HuH-7.5 (cell line): Measurements from ENCODE around the gene PIK3R2.
"Not testable (repeated sequence)": the region's sequence is repeated elsewhere in the genome, so short reads cannot be mapped to it uniquely, and the experiment has no call there.

Experiments
- DNase-seq: peaks from one replicate; pipeline ENCODE4 v3.0.0; 2011; ENCODE audit warnings: low spot score

The PIK3R2 gene

DNA sequence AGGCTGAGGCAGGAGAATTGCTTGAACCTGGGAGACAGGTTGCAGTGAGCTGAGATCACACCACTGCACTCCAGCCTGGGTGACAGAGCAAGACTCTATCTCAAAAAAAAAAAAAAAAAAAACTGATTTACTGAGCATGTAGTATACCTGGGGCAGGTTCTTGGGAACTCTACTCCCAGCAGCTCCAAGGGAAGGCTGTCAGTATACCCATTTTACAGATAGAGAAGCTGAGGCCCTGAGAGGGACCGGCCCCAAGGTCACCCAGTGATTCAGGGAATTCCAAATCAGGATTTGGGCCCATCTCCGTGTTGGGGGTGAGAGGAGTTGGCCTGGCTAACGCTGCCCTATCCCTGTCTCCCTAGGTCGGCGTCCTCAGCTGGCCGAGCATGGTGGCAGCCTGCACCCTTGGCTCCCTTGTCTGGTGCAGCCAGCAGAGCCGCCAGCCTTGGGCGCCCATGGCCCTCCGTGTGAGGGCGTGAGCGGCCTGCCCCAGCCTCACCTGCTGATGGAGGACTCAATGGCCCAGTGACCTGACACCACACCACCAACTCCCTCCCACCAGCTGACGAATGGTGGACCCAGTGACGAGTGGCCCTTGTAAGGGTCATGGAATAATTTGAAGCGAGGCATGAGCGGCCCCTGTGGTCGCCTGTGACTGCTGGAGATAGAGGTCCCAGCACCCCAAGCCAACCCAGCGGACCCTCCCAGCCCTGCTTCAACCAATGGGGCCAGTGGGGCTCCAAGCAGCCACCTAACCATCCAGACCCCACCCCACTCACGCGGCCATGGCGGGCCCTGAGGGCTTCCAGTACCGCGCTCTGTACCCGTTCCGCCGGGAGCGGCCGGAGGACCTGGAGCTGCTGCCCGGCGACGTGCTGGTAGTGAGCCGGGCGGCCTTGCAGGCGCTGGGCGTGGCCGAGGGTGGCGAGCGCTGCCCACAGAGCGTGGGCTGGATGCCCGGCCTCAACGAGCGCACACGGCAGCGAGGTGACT is 2.4 kb downstream of the PIK3R2 start:
- no peak for DNase-seq

DNA sequence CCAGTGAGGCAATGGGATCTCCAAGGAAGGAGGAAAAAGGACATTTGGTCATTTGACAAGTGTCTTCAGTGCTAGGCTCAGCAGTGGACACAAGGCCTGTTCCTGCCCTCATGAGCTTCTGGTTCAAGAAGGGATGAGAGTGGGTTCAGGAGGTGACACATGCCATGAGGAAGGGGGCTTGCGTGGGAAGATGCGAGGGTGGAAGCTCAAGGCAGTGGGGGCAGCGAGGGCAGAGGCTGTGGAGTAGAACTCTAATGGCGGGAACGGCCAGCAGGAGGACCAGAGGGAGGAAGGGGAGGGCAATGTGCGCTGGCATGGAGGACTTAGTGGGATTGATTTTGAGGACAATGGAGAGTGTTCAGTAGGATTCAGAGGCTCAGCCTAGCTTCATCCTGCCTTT is 3.3 kb downstream of the PIK3R2 start:
- no peak for DNase-seq

DNA sequence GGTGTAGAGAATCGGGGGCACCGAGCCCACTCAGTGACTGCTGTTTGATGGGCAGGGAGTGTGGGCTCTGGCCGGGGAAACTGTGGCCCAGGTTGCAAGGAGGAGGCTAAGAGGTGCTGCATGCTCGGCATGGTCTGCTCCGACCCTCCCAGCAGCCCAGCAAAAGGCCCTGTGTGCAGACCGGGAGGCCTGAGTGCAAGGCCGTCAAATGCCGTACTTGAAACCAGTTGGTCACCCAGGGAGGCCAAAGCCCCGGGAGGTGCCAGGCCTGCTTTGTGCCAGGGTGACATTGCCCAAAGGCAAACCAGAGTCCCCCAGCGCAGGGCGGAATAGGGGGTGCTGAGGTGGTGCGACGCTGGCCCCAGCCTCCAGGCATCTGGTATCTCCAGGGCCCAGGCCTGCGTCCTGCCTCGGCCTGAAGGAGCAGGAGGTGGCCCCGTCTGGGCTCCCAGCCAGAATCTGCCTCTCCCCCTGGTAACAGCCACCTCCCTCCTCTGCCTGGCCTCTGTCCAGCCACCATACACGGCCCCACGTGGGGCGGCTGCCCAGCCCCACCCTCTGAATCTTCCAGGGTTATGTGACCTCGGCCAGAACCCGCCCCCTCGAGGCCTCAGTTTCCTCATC is 4.0 kb downstream of the PIK3R2 start:
- DNase-seq: peak; percentile 99

DNA sequence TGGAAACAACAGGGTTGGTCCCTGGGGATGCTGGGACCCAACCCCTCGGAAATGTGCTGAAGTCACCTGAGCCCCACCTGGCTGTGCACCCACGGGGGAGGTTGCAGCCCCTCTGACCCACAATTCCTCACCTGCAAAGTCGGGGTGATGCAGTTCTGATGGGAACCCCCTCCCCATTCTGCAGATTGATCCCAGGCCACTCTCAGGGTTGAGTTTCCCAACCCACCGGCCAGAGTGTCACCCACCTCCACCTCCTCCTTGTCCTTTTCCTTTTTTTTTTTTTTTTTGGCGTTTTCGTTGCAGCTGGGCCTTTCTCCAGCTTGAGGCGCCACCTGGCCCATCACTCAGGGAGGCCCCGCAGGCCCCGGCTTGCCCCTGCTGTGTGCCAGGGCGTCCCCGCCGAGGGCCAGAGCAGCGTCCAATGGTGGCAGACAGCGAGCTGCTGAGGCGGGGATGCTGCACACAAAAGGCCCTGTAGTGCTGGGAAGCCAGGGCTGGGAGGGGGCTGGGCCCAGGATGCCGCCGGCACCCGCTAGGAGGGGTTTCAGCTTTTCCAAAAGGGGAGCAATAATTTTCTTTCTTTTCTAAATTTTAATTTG is 4.6 kb downstream of the PIK3R2 start:
- no peak for DNase-seq

DNA sequence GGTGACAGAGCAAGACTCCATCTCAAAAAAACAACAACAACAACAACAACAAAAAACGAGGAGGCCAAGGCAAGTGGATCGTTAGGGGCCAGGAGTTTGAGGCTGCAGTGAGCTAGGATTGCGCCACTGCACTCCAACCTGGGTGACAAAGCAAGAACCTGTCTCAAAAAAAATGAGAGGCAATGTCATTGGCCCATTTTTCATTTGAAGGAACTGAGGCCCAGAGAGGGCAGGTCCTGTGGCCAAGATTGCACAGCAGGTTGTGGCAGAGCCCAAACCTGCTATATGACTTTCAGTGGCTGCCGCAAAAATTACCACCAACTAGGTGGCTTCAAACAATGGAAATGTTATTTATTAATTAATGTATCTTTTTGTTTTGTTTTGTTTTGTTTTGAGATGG is 5.5 kb downstream of the PIK3R2 start:
- DNase-seq: no peak

DNA sequence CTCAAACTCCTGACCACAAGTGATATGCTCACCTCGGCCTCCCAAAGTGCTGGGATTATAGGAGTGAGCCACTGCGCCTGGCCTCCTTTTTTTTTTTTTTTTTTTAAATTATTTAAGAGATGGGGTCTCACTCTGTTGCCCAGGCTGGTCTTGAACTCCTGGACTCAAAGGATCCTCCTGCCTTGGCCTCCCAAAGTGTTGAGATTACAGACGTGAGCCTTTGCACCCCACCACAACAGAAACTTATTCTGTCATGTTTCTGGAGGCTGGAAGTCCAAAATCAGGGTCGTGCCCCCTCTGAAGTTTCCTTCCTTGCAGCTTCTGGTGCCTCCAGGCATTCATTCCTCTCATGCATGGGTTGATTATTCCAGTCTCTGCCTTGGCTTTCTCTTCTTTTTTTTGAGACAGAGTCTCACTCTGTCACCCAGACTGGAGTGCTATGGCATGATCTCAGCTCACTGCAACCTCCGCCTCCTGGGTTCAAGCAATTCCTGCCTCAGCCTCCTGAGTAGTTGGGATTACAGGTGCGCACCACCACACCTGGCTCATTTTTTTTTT is 6.2 kb downstream of the PIK3R2 start:
- DNase-seq: not testable (repeated sequence)

DNA sequence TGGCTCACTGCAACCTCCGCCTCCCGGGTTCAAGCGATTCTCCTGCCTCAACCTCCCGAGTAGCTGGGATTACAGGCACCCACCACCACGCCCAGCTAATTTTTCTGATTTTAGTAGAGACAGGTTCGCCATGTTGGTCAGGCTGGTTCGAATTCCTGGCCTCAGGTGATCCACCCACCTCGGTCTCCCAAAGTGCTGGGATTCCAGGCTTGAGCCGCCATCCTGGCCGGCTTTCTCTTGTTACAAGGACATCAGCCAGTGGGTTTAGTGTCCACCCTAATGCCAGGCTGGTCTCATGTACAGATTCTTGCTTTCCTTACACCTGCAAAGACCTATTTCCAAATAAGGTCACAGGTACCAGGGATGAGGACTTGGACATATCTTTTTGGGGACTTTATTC is 6.8 kb downstream of the PIK3R2 start:
- no peak for DNase-seq

DNA sequence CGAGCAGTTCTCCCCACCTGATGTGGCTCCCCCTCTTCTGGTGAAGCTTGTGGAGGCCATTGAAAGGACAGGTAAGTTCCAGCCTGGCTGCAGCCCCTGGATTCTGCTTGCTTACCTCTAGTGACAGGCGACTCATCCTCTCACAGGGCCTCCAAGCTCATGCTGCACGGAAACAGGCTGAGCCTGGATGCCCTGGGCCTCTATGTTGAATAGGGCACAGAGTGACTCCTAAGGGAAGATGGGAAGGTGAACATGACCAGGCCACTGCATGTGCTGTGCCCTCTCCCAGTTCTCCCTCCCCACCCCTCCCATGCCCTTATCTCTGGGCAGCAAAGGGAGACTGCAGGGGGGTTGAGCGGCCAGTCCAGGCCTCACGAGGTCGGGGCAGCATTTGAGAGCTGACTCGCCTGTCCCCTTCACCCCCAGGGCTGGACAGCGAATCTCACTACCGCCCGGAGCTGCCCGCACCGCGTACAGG is 7.6 kb downstream of the PIK3R2 start:
- DNase-seq: no peak

DNA sequence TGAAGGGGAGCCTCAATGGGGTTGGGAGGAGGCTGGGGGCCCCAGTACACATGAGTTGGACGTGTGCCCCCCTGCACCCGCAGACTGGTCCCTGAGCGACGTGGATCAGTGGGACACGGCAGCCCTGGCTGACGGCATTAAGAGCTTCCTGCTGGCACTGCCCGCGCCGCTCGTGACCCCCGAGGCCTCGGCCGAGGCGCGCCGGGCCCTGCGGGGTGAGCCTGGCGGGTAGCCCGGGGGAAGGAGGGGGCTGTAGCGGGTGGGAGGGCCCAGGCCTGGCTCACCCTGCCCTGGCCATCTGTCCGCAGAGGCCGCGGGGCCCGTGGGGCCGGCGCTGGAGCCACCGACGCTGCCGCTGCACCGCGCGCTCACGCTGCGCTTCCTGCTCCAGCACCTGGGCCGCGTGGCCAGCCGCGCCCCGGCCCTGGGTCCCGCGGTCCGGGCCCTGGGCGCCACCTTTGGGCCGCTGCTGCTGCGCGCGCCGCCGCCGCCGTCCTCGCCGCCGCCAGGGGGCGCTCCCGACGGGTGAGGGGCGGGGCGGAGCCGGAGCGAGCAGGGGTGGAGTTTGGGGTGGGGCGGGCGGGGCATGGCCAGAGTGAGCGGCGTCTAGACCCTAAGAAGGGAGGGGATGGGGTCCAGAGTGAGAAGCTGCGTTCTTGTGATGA is 8.1 kb downstream of the PIK3R2 start:
- peak; percentile 95 for DNase-seq

DNA sequence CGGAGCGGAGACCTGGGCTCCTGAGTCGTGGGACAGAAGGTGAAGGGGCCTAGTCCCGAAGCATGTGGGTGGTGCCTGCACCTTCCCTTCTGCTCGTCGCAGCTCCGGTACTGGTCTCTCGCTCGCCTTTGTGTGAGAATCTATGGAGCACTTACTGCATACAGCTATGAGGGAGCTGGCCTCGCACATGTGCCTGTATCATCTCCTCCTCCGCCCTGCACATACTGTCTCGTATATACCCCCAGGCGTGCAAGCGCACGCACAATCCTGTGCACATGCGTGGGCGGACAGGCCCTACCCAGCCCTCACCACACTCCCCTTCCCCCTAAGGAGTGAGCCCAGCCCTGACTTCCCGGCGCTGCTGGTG is 8.7 kb downstream of the PIK3R2 start:
- DNase-seq: no peak

DNA sequence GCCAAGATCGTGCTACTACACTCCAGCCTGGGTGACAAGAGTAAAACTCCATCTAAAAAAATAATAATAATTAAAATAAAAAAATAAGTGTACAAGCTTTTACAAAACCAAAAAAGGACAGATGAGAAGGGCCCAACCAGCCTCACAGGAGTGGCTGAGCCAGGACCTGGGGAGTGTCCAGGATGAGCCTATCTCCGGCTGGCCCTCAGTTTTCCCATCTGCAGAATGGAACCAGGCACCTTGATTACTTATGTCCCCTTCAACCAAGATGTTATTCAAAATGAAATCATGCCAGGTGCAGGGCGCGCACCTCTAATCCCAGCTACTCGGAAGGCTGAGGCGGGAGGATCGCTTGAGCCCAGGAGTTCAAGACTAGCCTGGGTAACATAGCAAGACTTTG is 11.1 kb downstream of the PIK3R2 start:
- DNase-seq: no peak

DNA sequence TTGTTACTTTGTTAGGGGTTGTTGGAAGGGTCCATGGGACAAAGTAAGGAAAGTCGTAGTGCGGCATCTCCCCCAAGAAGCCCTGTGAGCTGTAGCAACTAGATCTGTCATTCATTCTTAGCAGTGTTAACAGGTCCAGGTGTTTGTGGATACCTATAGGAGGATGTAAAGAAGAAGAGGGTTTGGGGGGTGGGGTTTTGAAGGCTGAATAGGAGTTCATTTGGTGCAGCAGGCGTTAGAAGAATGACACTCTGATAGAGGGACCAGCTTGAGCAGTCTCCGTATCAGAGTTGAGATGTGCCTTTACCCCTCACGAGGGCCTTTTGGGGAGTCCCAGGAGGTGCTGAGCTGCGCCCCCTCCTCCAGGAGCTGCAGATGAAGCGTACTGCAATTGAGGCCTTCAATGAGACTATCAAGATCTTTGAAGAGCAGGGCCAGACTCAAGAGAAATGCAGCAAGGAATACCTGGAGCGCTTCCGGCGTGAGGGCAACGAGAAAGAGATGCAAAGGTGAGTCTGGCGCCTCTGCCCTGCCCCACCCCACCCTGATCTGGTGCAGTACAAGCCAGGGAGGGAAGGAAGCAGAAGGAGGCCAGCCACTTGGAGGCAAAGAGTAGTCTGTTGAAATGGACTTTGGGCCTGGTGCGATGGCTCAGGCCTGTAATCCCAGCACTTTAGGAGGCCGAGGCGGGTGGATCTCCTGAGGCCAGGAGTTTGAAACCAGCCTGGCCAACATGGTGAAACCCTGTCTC is 13.0 kb downstream of the PIK3R2 start:
- no peak for DNase-seq

DNA sequence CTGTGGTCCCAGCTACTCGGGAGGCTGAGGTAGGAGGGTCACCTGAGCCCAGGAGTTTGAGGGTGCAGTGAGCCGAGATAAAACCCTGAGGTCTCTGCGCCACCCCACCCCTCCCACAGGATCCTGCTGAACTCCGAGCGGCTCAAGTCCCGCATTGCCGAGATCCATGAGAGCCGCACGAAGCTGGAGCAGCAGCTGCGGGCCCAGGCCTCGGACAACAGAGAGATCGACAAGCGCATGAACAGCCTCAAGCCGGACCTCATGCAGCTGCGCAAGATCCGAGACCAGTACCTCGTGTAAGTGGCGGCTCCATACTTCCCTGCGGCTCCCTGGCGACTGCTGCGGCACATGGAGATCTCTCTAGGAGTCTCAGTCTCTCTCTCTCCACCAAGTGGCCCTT is 14.0 kb downstream of the PIK3R2 start:
- DNase-seq: no peak

DNA sequence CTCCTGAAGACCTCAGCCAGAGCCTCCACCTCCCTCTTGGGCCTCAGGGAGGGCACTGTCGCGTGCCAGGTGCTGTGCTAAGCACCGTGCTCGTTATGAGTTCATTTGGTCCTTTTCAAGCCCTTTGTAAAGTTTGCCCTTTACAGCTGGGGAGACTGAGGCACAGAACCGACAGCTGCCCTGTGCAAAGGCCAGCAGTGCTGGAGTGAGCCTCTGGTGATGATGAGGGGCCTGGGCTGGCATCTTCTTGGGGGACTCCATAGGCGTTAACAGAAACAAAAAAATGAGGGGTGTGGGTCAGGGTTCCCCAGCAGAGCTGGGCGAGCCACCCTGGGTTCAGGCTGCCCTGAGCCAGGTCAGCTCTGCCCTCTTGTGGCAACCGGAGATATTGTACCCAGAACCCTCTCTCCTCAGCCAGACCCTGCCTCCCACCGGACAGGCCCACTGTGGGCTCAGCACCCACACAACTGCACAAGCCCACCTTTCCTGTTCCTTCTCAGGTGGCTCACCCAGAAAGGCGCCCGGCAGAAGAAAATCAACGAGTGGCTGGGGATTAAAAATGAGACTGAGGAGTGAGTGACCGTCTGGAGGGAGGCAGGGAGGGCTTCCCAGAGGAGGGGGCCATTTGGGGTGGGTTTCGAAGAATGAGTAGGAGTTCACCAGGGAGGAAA is 15.1 kb downstream of the PIK3R2 start:
- DNase-seq: peak; percentile 99

DNA sequence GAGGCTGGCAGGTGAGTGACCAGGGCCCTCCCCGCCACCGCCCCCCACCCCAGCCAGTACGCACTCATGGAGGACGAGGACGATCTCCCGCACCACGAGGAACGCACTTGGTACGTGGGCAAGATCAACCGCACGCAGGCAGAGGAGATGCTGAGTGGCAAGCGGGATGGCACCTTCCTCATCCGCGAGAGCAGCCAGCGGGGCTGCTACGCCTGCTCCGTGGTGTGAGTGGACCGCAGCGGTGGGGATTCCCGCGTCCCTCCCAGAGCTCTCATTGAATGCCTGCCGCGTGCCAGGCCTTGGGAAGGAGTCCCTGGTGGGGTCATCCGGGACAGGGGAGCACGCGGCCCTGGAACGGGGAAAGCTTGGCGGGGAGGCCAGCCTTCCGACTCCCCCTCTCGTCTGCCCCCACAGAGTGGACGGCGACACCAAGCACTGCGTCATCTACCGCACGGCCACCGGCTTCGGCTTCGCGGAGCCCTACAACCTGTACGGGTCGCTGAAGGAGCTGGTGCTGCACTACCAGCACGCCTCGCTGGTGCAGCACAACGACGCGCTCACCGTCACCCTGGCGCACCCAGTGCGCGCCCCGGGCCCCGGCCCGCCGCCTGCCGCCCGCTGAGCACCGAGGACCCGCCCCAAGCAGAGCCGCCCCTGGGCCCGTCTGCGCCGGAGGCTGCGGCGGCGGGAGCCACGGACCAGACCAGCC is 15.9 kb downstream of the PIK3R2 start:
- no peak for DNase-seq

DNA sequence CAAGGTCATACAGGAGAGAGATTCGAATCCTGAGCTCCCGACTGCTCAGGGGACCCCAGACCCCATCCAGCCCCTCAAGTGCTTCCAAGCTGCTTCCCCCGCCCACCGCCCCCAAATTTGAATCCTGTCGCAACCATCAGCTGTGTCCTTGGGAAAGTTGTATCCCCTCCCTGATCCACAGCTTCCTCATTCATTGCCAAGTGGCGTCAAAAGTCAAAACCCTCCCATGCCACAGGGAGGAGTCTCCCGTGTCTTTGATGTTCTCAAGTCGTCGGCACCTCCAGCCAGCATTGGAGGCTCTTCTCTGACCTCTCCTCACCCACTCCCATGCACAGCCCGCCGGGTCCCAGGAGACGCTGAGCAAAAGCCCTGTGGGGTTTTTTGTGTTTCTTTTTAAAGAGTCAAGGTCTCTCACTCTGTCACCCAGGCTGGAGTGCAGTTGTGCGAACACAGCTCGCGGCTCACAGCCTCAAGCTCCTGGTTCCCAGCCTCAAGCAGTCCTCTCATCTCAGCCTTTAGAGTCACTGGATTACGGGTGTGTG is 17.8 kb downstream of the PIK3R2 start:
- peak; percentile 29 for DNase-seq

DNA sequence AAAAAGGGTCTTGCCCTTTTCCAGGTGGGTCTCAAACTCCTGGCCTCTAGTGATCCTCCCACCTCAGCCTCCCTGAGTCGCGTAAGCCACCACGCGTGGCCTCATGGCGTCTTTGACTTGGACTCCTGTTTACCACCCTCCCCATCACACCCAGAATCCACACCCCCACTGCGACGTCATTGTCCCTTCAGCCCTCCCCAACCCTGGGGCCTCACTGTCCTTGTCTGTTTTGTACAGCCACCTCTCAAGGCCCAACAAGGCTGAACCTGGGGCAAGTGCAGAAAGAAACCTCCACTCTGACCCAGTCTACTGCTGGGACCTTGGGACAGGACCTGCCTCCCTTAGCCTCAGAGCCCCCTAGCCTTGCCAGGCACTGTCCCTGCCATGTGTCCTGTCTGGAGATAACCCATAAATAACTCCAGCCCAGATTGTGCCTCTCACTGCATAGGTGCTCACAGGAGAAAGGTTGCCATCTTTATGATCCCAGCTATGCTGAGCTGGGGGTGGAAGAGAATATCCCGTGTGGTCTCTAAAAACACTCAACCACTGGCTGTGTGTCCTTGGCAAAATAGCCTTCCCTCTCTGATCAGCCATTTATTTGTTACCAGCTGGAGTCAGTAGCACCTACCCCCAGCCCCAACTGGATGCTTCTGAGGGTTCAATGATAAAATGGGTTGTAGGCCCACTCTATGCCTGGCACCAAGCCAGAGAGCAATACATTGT is 18.8 kb downstream of the PIK3R2 start:
- no peak for DNase-seq

DNA sequence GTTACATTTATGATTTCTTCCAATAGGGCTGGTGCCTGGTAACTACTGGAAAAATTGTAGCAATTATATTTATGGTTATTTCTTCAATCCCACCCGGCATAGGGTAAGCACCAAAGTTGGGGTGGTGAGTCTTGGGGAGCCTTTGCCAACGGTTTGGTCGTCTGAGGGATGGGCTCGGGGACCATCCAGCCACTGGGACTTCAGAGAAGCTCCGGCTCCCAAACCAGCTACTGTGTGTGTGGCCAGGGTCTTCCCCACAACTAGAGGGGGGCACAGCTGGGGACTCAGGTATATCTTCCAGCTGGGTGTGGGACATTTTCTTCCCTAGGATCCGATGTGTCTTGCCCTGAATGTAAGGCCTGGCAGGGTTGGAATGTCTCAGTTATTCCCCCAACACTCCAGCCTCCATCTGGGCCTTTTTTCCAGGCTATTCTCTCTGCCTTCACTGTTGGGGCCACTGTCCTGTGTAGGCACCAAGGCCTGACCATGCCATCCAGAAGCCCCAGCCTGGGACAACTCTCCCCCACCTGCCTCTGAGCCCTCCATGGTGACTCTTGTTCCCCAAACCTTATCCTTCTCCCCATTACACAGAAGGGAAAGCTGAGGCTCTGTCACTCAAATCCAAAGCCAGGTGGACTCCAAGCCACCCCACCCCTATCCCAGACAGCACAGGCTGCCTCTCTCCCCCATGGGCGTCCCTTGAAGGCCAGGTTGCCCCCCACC is 19.5 kb downstream of the PIK3R2 start:
- DNase-seq: no peak
